KMS-11 (cell line): ENCODE results near the gene RNH1.

Source experiments
- H2AFZ ChIP-seq: fragments of 200-600 bp; sonication (generic); 2 replicates; pipeline ENCODE4 v1.6.1; 2016; ENCODE audit warnings: antibody characterized with exemption, mixed run types, low read depth
- H3K27ac ChIP-seq: fragments of 200-600 bp; sonication (generic); 2 replicates; pipeline ENCODE4 v1.6.1; 2016; ENCODE audit warnings: mild to moderate bottlenecking, mixed run types
- H3K27me3 ChIP-seq: fragments of 200-600 bp; sonication (generic); 2 replicates; pipeline ENCODE4 v1.6.1; 2017; ENCODE audit warnings: mild to moderate bottlenecking, low read depth, mixed run types, moderate library complexity; ENCODE audit not compliant: insufficient read depth
- H3K36me3 ChIP-seq: fragments of 200-600 bp; sonication (generic); 2 replicates; pipeline ENCODE4 v1.6.1; 2017; ENCODE audit warnings: mild to moderate bottlenecking, mixed run types; ENCODE audit not compliant: insufficient read depth
- H3K4me1 ChIP-seq: fragments of 200-600 bp; sonication (generic); 2 replicates; pipeline ENCODE4 v1.6.1; 2016; ENCODE audit warnings: mild to moderate bottlenecking, low read depth, mixed run types; ENCODE audit not compliant: poor library complexity, severe bottlenecking
- H3K4me2 ChIP-seq: fragments of 200-600 bp; sonication (generic); 2 replicates; pipeline ENCODE4 v1.7.0; 2016; ENCODE audit warnings: mild to moderate bottlenecking, mixed run types
- H3K4me3 ChIP-seq: fragments of 200-600 bp; sonication (generic); IDR thresholded peaks from 2 replicates; pipeline ENCODE4 v1.6.1; 2017; ENCODE audit warnings: low read depth, low read length, mixed read lengths; ENCODE audit not compliant: insufficient read depth
- H3K79me2 ChIP-seq: fragments of 200-600 bp; sonication (generic); 2 replicates; pipeline ENCODE4 v1.6.1; 2016; ENCODE audit warnings: low read depth, mixed run types; ENCODE audit not compliant: insufficient read depth
- H3K9ac ChIP-seq: fragments of 200-600 bp; sonication (generic); 2 replicates; pipeline ENCODE4 v1.6.1; 2016; ENCODE audit warnings: mild to moderate bottlenecking, mixed run types
- H4K20me1 ChIP-seq: fragments of 200-600 bp; sonication (generic); 2 replicates; pipeline ENCODE4 v1.6.1; 2016; ENCODE audit warnings: mild to moderate bottlenecking, mixed run types; ENCODE audit not compliant: insufficient read depth
- TF ChIP-seq, protein P1 (sequence below): fragments of 200-600 bp; sonication (generic); conservative IDR thresholded peaks from 2 replicates; pipeline ENCODE4 v1.6.1; 2017; ENCODE audit warnings: low read depth, mild to moderate bottlenecking, antibody characterized with exemption, low read length, moderate library complexity, mixed read lengths

Gene RNH1

DNA sequence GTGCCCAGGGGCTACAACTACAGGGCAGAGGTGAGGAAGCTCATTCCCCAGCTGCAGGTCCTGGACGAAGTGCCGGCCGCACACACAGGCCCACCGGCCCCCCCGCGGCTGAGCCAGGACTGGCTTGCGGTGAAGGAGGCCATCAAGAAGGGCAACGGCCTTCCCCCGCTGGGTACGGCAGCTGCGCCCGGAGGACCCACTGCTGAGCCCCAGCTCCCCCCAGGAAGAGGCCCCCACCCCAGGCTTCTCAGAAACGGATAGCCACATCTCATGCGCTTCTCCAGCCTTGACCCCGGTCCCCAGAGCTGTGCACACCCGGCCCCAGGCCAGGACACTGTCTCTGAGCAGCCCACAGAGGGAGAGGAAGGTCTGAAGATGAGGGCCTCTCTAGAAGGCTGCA is 44.1 kb upstream of the RNH1 start:
- H3K27me3 ChIP-seq, result no peaks in the 10 kb centered on the region
- no peak overlapping the region for H3K4me2 ChIP-seq
- TF ChIP-seq, protein P1, sequence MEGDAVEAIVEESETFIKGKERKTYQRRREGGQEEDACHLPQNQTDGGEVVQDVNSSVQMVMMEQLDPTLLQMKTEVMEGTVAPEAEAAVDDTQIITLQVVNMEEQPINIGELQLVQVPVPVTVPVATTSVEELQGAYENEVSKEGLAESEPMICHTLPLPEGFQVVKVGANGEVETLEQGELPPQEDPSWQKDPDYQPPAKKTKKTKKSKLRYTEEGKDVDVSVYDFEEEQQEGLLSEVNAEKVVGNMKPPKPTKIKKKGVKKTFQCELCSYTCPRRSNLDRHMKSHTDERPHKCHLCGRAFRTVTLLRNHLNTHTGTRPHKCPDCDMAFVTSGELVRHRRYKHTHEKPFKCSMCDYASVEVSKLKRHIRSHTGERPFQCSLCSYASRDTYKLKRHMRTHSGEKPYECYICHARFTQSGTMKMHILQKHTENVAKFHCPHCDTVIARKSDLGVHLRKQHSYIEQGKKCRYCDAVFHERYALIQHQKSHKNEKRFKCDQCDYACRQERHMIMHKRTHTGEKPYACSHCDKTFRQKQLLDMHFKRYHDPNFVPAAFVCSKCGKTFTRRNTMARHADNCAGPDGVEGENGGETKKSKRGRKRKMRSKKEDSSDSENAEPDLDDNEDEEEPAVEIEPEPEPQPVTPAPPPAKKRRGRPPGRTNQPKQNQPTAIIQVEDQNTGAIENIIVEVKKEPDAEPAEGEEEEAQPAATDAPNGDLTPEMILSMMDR, result no peak
- no peak overlapping the region for H3K4me3 ChIP-seq
- no peak overlapping the region for H3K27ac ChIP-seq
- H3K4me1 ChIP-seq, result peaks cover 8% of the 10 kb centered on the region
- H3K36me3 ChIP-seq, result no peaks in the 10 kb centered on the region
- H3K79me2 ChIP-seq, result no peaks in the 10 kb centered on the region
- H4K20me1 ChIP-seq, result no peaks in the 10 kb centered on the region
- H3K9ac ChIP-seq, result no peak overlapping the region
- H2AFZ ChIP-seq, result no peak overlapping the region

DNA sequence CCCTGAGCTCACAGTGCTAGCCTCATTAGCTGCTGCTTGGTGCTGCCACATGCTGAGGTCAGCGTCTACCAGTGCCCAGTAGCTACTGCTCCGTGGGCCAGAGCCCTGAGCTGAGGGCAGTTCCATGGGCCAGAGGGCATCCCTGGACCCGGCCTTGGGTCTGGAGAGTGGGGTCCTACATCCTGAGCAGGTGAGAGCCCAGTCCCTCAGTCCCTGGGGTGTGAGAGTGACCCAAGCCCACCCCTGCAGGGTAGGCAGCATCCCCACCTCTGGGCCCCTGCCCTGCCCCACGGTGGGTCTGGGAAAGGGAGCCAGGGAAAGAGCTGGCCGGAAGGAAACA is 43.7 kb upstream of the RNH1 start:
- Histone ChIP-seq H3K4me2 (no peak overlapping the region), H3K27ac (no peak overlapping the region), H4K20me1 (no peaks in the 10 kb centered on the region), H3K4me3 (no peak overlapping the region), H3K79me2 (no peaks in the 10 kb centered on the region), H3K9ac (no peak overlapping the region), H3K27me3 (no peaks in the 10 kb centered on the region), H2AFZ (no peak overlapping the region), H3K36me3 (no peaks in the 10 kb centered on the region), H3K4me1 (peaks cover 8% of the 10 kb centered on the region)
- TF ChIP-seq, protein P1, result no peak

DNA sequence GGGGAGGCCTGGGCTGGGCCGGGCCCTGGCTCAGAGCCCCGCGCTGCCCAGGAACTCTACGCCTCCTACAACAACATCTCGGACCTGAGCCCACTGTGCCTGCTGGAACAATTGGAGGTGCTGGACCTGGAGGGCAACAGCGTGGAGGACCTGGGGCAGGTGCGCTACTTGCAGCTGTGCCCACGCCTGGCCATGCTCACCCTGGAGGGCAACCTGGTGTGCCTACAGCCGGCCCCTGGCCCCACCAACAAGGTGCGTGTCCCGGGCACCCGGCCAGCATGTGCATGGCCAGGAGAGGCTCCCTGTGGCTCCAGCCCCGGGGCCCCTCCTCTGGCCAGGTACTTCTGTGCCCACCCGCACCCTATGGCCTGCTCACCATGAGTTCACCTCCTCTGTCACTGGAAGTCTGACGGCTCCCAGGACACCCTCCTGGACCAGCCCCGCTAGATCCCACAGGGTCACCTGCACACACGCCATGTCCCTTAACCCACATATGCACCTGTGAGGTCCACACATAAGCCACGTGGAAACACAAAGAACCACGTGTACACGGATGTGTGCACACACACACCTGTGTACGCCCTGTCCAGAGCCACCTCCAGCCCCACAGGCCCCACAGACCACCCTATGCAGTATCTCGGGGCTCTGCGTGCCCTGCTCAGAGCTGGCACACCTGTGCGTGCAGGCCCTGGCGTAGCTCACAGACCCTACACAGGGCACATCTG is 43.1 kb upstream of the RNH1 start:
- Histone ChIP-seq H3K27me3 (no peaks in the 10 kb centered on the region), H3K4me2 (no peak overlapping the region), H3K79me2 (no peaks in the 10 kb centered on the region), H3K9ac (no peak overlapping the region), H2AFZ (no peak overlapping the region), H3K4me3 (no peak overlapping the region), H3K27ac (no peak overlapping the region), H4K20me1 (no peaks in the 10 kb centered on the region), H3K36me3 (no peaks in the 10 kb centered on the region), H3K4me1 (peaks cover 8% of the 10 kb centered on the region)
- TF ChIP-seq, protein P1, result no peak

DNA sequence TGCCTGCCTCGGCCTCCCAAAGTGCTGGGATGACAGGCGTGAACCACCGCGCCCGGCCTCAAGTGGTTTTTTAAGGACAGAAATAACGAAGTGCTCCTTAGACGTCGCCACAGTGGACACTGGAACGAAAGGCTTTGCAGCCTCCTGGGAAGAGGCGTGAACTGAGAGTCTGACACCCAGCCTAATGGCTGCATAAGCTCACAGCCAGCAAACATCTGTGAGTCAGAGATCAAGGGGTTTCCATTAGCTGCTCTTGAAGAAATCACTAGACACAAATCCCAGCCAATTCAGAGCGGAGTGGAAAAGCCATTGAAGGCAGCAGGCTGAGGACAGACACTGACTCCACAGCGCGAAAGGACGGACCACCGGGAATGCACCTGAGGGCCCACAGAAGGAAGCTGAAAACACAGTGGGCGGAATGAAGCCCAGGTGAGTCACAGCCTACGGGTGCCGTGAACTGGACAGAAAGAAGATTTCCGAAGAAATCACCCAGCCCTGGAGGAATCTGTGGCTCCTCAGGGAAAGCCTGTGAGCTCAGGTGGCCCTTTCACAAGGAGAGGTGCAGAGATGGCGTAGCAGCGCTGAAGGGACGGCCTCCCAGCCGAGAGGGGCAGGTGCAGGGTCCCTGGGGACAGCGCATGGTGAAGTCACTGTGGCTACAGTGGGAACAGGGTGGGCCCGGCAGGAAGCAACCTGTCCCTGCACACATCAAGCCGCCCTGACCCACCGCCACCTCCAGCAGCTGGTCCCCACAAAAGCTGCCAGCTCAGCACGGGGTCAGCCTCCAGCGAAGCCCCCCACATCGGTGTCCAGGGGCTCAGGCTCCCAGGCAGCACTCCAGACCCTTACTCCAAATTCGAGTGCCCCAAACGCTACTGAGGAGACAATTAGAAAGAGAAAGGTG is 41.9 kb upstream of the RNH1 start:
- H3K9ac ChIP-seq, result no peak overlapping the region
- H3K36me3 ChIP-seq, result no peaks in the 10 kb centered on the region
- no peaks in the 10 kb centered on the region for H3K4me1 ChIP-seq
- H3K4me2 ChIP-seq, result no peak overlapping the region
- TF ChIP-seq, protein P1, result no peak
- no peaks in the 10 kb centered on the region for H3K79me2 ChIP-seq
- no peaks in the 10 kb centered on the region for H4K20me1 ChIP-seq
- no peaks in the 10 kb centered on the region for H3K27me3 ChIP-seq
- no peak overlapping the region for H3K4me3 ChIP-seq
- H2AFZ ChIP-seq, result no peak overlapping the region
- no peak overlapping the region for H3K27ac ChIP-seq
